B cell (primary cell): ENCODE measurements around the gene PCGF2. TPM values are rescaled to one million over a fixed set of nuclear protein-coding genes. Genes with fewer than 3 reads are reported as not detected.

Source experiments
- ATAC-seq: fragments of 200-7000 bp; cut with Tn5 transposase; one replicate; pipeline ENCODE4 v1.10.0; 2021; ENCODE audit warnings: low read depth, mild to moderate bottlenecking, moderate number of reproducible peaks, moderate library complexity
- CTCF ChIA-PET: fragments of 350-600 bp; sonication (Branson Sonifier 250); formaldehyde crosslinking; loops from one replicate; lab custom pipeline; 2021; ENCODE audit warnings: antibody characterized with exemption, inconsistent platforms; lab: Charles Lee
- POLR2A ChIA-PET: fragments of 350-600 bp; sonication (Branson Sonifier 250); formaldehyde crosslinking; loops from one replicate; lab custom pipeline; 2021; ENCODE audit warnings: antibody characterized with exemption; lab: Charles Lee
- DNase-seq: peaks from one replicate; pipeline ENCODE4 v3.0.0; 2013
- H2AFZ ChIP-seq: 2 replicates; pipeline ENCODE4 v1.6.1; 2012; ENCODE audit warnings: mild to moderate bottlenecking, low read depth, low read length; ENCODE audit not compliant: insufficient read depth, poor library complexity, severe bottlenecking
- H3K27ac ChIP-seq, 2 donors: 1 replicate in 1 of 2; 2 replicates in 1 of 2; pipeline ENCODE4 v1.5.1; 2012 to 2013; ENCODE audit warnings: low read length in 2 of 2, mild to moderate bottlenecking in 2 of 2, moderate library complexity in 1 of 2
- H3K27me3 ChIP-seq, 4 experiments: fragments of 200-600 bp in 1 of 4; sonication (generic) in 1 of 4; replicated peaks in 1 of 4; 1 replicate in 2 of 4; 2 replicates in 2 of 4; pipeline versions ENCODE4 v1.6.1 to v1.7.0; 2013 to 2016; ENCODE audit warnings: low read length in 3 of 4, mild to moderate bottlenecking in 2 of 4, mixed read lengths in 1 of 4, moderate library complexity in 1 of 4; ENCODE audit not compliant: insufficient read depth in 4 of 4, control insufficient read depth in 3 of 4; ENCODE audit errors: control extremely low read depth in 1 of 4
- H3K36me3 ChIP-seq, 2 experiments: replicated peaks in 1 of 2; 1 replicate in 1 of 2; 2 replicates in 1 of 2; pipeline versions ENCODE4 v1.6.1 to v1.7.1; 2013; ENCODE audit warnings: low read length in 1 of 2; ENCODE audit not compliant: insufficient read depth in 2 of 2, control insufficient read depth in 1 of 2; ENCODE audit errors: control extremely low read depth in 1 of 2, extremely low read depth in 1 of 2
- H3K4me1 ChIP-seq, 2 donors: fragments of 200-600 bp in 1 of 2; sonication (generic) in 1 of 2; 1 replicate in 1 of 2; 2 replicates in 1 of 2; pipeline versions ENCODE4 v1.5.1 to v1.6.1; 2013 to 2017; ENCODE audit warnings: low read length in 2 of 2; ENCODE audit not compliant: control insufficient read depth in 2 of 2, insufficient read depth in 2 of 2
- H3K4me2 ChIP-seq: replicated peaks from 2 replicates; pipeline ENCODE3; 2012; ENCODE audit warnings: mild to moderate bottlenecking, low read depth, low read length; ENCODE audit not compliant: poor library complexity, severe bottlenecking
- H3K4me3 ChIP-seq, 5 experiments: fragments of 200-600 bp in 1 of 5; sonication (generic) in 1 of 5; 1 replicate in 3 of 5; 2 replicates in 2 of 5; pipeline versions ENCODE4 v1.5.1 to v1.7.0; 2011 to 2016; ENCODE audit warnings: low read length in 4 of 5, mild to moderate bottlenecking in 4 of 5, low read depth in 2 of 5, control low read depth in 1 of 5, moderate library complexity in 1 of 5; ENCODE audit not compliant: insufficient read depth in 1 of 5; ENCODE audit errors: control extremely low read depth in 1 of 5, extremely low read depth in 1 of 5
- H3K79me2 ChIP-seq: fragments of 200-600 bp; sonication (generic); one replicate; pipeline ENCODE4 v1.6.0; 2016; ENCODE audit warnings: low read length; ENCODE audit not compliant: control insufficient read depth, insufficient read depth
- H3K9ac ChIP-seq: fragments of 200-600 bp; sonication (generic); 2 replicates; pipeline ENCODE4 v1.6.1; 2017; ENCODE audit warnings: mild to moderate bottlenecking, low read length, moderate library complexity
- H3K9me3 ChIP-seq, 3 donors: one replicate each; pipeline versions ENCODE4 v1.6.1 to v1.7.1; 2013; ENCODE audit warnings: low read length in 2 of 3; ENCODE audit not compliant: control insufficient read depth in 2 of 3, insufficient read depth in 1 of 3; ENCODE audit errors: control extremely low read depth in 1 of 3
- H4K20me1 ChIP-seq: 2 replicates; pipeline ENCODE4 v1.6.0; 2012; ENCODE audit warnings: mild to moderate bottlenecking, low read length; ENCODE audit not compliant: insufficient read depth, control insufficient read depth, poor library complexity, severe bottlenecking
- H3K27ac Mint-ChIP-seq: one replicate; pipeline ENCODE4 v1.8.0; 2021; ENCODE audit warnings: mixed read lengths
- H3K27me3 Mint-ChIP-seq: one replicate; pipeline ENCODE4 v1.8.0; 2021; ENCODE audit warnings: mixed read lengths
- H3K4me1 Mint-ChIP-seq: one replicate; pipeline ENCODE4 v1.8.0; 2021; ENCODE audit warnings: mixed read lengths
- H3K4me3 Mint-ChIP-seq: one replicate; pipeline ENCODE4 v1.8.0; 2021; ENCODE audit warnings: mixed read lengths
- H3K9me3 Mint-ChIP-seq: one replicate; pipeline ENCODE4 v1.8.0; 2022; ENCODE audit warnings: mixed read lengths; ENCODE audit not compliant: insufficient read depth
- CTCF ChIP-seq: fragments of 200-600 bp; IDR thresholded peaks from one replicate; pipeline ENCODE4 v1.8.0; 2022; ENCODE audit warnings: antibody characterized with exemption, mild to moderate bottlenecking
- EZH2 ChIP-seq: IDR thresholded peaks from 2 replicates; pipeline ENCODE4 v1.6.1; 2012; ENCODE audit warnings: borderline replicate concordance, low read depth, mild to moderate bottlenecking, moderate library complexity, low read length; ENCODE audit not compliant: insufficient read depth, poor library complexity, severe bottlenecking
- WGBS: methylation state at CpG from one replicate; pipeline ENCODE4 v1.1.5; 2013; ENCODE audit warnings: missing lambda C conversion rate; ENCODE audit not compliant: insufficient coverage; 5-methylcytosine and 5-hydroxymethylcytosine counted together
- intact Hi-C: fragments of 100-400 bp; cut with micrococcal nuclease; formaldehyde crosslinking; loops from one replicate; pipeline ENCODE4 v1.10.0; 2022
- polyA plus RNA-seq: library from polyadenylated mRNA; depleted of rRNA; stranded (reverse); fragments of >200 nt; gene quantifications from 2 replicates; pipeline ENCODE4 v1.2.3, GENCODE V29; 2012
- total RNA-seq, 2 donors: library from RNA; stranded (reverse); fragments of 120-200 nt in 1 of 2; gene quantifications; 1 replicate in 1 of 2; 2 replicates in 1 of 2; pipeline versions ENCODE4 v1.2.3 to v1.2.4, GENCODE V29; 2013 to 2022

Gene PCGF2
- total and polyA plus RNA-seq, 2 donors (not counting 1 experiment from before 2014, with no cell fraction given), result 0.04 TPM; not detected in 1

- ChIA-PET POLR2A (no interaction called here), CTCF (interaction anchor here (1.1 to 6.4 kb wide), 5 partner anchors 20 to 239 kb away, joined by 3 to 54 read pairs (median 4); partner anchors contain the start of genes EPOP and PSMB3)
- H3K9me3 ChIP-seq, result peaks cover 0 to 13% (median 0%) of the 10 kb centered on the region in 3 donors
- H3K9ac ChIP-seq, result no peak overlapping the region
- H2AFZ ChIP-seq, result no peak overlapping the region
- no peaks in the 10 kb centered on the region for H3K79me2 ChIP-seq
- TF ChIP-seq EZH2, result no peak
- peaks cover 26 to 48% of the 10 kb centered on the region in 2 donors for H3K4me1 ChIP-seq
- H3K4me3 ChIP-seq, result no peak overlapping the region
- intact Hi-C loops, result no loop called here
- no peaks in the 10 kb centered on the region for H3K27me3 ChIP-seq
- H3K4me3 Mint-ChIP-seq, result peak overlapping the region; percentile 87
- WGBS, result 94% methylated on average over 6 of the region's 7 CpGs
- DNase-seq (no peak), ATAC-seq (no peak)
- no peak overlapping the region for H3K4me2 ChIP-seq
- peaks cover 0 to 2% of the 10 kb centered on the region in 2 experiments for H3K36me3 ChIP-seq
- H4K20me1 ChIP-seq, result peaks cover 7% of the 10 kb centered on the region
- H3K27ac ChIP-seq, result no peak overlapping the region
- peaks cover 50% of the 10 kb centered on the region for H3K4me1 Mint-ChIP-seq
- H3K27me3 Mint-ChIP-seq, result no peaks in the 10 kb centered on the region
- H3K27ac Mint-ChIP-seq, result peak overlapping the region; percentile 42
- H3K9me3 Mint-ChIP-seq, result no peaks in the 10 kb centered on the region
These were observed 15.5 kb downstream of the PCGF2 start for GRCh38 chr17:38732376-38733281.

- H3K27me3 ChIP-seq, result no peaks in the 10 kb centered on the region
- H3K4me1 ChIP-seq, result peaks cover 32 to 57% of the 10 kb centered on the region in 2 donors
- intact Hi-C loops, result no loop called here
- peaks cover 0 to 2% of the 10 kb centered on the region in 2 experiments for H3K36me3 ChIP-seq
- no peak overlapping the region for H2AFZ ChIP-seq
- H3K27ac ChIP-seq, result peak overlapping the region in 1 of 2 donors; percentile 79
- no peaks in the 10 kb centered on the region for H3K27me3 Mint-ChIP-seq
- WGBS, result 84% methylated on average over 8 of the region's 8 CpGs
- H4K20me1 ChIP-seq, result peaks cover 7% of the 10 kb centered on the region
- H3K9me3 ChIP-seq, result peaks cover 0 to 13% (median 0%) of the 10 kb centered on the region in 3 donors
- peak overlapping the region; percentile 87 for H3K4me3 Mint-ChIP-seq
- H3K79me2 ChIP-seq, result no peaks in the 10 kb centered on the region
- ChIA-PET POLR2A (interaction anchor here (0.6 to 1.3 kb wide), 4 partner anchors 11 to 173 kb away, joined by 3 to 11 read pairs (median 3); partner anchors contain the start of gene MLLT6), CTCF (interaction anchor here (0.6 to 6.4 kb wide), 10 partner anchors 10 to 239 kb away, joined by 3 to 54 read pairs (median 4); partner anchors contain the start of genes EPOP and PSMB3)
- H3K4me2 ChIP-seq, result peak overlapping the region; percentile 93
- ATAC-seq (no peak), DNase-seq (no peak)
- H3K9me3 Mint-ChIP-seq, result no peaks in the 10 kb centered on the region
- peaks cover 56% of the 10 kb centered on the region for H3K4me1 Mint-ChIP-seq
- H3K4me3 ChIP-seq, result no peak overlapping the region
- H3K27ac Mint-ChIP-seq, result peak overlapping the region; percentile 75
- TF ChIP-seq CTCF (no peak), EZH2 (no peak)
- no peak overlapping the region for H3K9ac ChIP-seq
These were observed 16.4 kb downstream of the PCGF2 start for GRCh38 chr17:38731526-38732294.
